Stimulated activated CD4-positive, alpha-beta T cell treated with anti-CD3 and anti-CD28 coated beads, Interleukin-4, amount 100 ng/mL, for 1 hour (primary cell): Measurements from ENCODE around the gene TOMM40L.

Experiments
- DNase-seq: peaks from one replicate; pipeline ENCODE4 v3.0.0-alpha.2; 2020

Gene TOMM40L

GRCh38 chr1:161197560-161198193, 28.2 kb upstream of the TOMM40L start:
- DNase-seq = no peak

DNA sequence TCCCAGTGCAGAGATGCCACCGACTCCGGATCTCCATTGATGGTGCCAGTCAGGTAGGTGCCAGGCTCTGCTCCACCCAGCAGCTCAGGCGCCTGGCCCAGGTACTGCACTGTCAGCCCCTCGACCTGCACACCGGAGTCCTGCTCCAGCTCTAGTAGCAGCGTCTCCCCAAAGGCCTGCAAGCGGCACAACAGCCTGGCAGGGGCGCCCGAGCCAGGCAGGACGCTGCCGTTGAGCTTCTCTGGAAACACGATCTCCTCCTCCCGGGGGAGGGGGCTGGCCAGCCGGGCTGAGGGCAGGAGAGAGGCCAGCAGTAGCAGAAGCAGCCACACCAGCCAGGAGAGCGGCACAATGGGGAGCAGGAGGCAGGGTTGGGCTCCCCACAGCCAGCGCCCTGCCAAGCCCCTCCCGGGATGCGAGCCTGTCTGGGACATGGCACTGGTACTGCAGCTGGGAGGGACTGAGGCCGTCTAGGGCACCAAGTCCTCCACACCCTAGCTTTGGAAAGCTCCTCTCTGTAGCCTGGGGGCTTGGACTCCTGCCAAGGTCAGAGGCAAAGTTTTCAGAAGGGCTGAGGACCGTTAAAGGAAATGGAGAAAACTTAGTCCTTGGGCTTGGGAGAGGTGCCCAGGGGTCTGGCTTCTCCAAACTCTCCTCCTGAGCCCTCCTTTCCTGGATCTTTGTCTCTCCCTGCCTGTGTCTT, 27.5 kb upstream of the TOMM40L start:
- no peak for DNase-seq

- DNase-seq = no peak
These were observed 26.9 kb upstream of the TOMM40L start, which contains the start of gene ADAMTS4 for GRCh38 chr1:161198897-161199431. Gene ADAMTS4 (minus strand): TSS chr1:161199054. CDS start chr1:161198627, 427 bp downstream.

DNA sequence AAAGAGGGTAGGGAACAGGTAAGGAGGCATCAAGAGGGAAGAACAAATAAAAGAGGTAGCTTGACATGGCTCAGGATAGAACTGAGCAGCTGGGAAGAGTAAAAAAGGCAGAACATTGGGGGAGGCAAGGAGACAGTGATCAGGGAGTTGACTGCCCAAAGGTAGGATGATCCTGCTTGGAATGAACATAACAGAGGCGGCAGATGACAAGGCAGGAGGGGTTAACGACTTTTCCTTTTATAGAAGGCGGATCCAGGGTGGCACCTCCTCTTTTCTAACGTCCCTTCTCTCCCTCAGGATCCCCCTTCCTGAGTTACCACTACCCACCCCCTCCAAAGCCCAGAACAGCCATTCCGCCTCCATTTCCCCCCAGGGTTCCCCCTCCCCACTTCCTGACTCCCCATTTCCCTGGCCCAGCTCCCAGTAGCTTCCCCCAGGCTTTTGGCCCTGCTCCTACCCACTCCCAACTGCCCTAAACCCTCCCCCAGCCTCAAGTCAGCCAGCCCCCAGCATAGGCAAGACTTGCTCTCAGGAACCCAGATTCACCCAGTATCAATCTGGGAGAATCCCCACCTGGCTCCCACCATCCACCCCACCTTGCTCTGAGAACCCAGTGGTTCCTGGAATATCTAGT, 26.2 kb upstream of the TOMM40L start:
- DNase-seq = no peak

GRCh38 chr1:161200421-161200991, 25.4 kb upstream of the TOMM40L start:
- DNase-seq = no peak

- DNase-seq = no peak
These were observed 24.6 kb upstream of the TOMM40L start for GRCh38 chr1:161200992-161201835.

- peak; percentile 92 for DNase-seq
These were observed 23.8 kb upstream of the TOMM40L start, which contains the start of gene NDUFS2 for GRCh38 chr1:161201836-161202712. Gene NDUFS2 (plus strand): TSS chr1:161202367. CDS start chr1:161202386, 19 bp downstream.

DNA sequence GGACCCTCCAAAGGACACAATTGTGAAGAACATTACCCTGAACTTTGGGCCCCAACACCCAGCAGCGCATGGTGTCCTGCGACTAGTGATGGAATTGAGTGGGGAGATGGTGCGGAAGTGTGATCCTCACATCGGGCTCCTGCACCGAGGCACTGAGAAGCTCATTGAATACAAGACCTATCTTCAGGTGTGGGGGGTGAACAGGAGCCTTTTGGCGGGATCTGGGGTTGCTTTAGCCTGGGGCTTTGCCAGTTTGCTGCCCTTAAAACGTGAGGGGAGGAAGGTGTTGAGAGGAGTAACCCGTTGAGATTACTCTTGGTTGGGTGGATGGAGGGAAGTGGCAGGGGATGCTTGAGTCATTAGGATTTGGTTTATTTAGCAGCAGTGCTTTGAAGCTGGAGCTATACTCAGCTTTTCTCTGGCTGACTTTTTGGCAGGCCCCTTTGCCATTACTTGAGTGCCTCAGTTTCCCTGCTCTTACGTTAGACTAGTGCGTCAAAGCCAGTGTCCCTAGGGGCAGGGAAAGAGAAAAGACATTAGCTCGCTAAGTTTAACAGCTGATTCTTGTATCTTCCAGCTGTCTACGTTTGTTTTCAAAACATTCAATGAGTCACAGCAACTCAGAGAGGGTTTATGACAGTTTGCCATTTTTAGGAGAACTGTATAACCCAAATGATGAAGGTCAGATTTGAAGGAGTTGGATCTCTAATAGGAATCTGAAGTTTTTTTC, 19.3 kb upstream of the TOMM40L start:
- no peak for DNase-seq

GRCh38 chr1:161207173-161207572, 18.7 kb upstream of the TOMM40L start:
- no peak for DNase-seq

GRCh38 chr1:161209790-161210409, 16.0 kb upstream of the TOMM40L start:
- DNase-seq = peak; percentile 69

- no peak for DNase-seq
These were observed 11.5 kb upstream of the TOMM40L start for GRCh38 chr1:161214369-161214768.

DNA sequence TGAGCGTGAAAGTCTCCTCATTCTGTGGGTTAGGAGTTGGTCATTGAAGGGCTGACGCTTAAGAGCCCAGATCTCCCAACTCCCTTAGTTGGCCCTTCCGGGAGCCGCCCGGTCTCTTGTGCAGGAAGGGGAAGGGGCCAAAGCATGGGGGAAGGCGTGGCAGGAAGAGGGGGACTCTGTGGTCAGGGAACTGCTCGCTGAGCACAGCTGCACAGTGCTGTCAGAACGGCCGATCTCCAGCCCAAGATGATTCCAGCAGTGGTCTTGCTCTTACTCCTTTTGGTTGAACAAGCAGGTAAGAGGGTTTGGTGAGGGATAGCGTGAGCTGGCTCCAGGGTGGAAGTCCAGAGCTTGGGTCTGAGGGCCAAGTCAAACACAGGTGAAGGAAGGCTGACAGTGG, 10.8 kb upstream of the TOMM40L start, which contains the start of gene FCER1G:
TSS of gene FCER1G (plus strand) at position 220 of the 400 bp plus-strand sequence. CDS start at position 247, 27 bp downstream.
- no peak for DNase-seq

GRCh38 chr1:161216945-161217712, 8.7 kb upstream of the TOMM40L start:
- DNase-seq = no peak

DNA sequence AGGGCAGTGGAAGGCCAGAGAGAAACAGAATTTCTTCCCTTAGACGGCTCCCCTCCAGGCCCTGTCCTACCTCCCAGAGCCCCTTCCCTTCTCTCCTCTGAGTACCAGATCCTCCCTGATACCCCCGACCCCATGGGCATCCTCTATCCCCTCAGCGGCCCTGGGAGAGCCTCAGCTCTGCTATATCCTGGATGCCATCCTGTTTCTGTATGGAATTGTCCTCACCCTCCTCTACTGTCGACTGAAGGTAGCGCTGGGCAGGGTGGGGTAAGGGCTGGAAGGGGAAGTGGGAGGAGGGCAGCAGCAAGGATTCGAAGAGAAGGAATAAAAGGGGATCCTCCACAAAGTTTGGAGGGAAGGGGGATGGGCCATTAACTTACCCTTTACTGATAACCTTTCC, 8.0 kb upstream of the TOMM40L start:
- DNase-seq = no peak

GRCh38 chr1:161218301-161219077, 7.4 kb upstream of the TOMM40L start:
- no peak for DNase-seq

- no peak for DNase-seq
These were observed 6.6 kb upstream of the TOMM40L start for GRCh38 chr1:161219078-161219892.

DNA sequence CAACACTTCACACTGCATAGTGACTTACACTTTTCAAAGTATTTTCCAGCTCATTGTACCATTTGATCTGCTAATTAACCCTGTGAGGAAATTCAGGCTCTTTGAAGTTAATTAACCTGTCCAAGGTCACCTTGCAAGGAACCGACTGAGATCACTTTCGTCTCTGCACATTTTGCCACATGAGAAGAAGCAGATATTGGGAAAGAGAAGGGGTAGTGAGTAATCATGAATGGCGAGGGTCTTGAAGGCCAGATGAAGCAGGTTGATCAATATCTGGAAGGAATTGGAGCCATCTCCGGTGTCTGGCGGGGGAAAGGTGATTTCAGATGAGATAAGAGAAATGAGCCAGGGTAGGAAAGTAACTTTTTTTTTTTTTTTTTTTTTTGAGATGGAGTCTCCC, 5.9 kb upstream of the TOMM40L start:
- no peak for DNase-seq
